GM12874 (cell line): ENCODE data around the gene MTFR1L.

Source experiments
- TF ChIP-seq, protein P1 (sequence below): IDR thresholded peaks from 2 replicates; pipeline ENCODE4 v1.5.1; 2011; ENCODE audit warnings: low read depth, mild to moderate bottlenecking, control low read depth, low read length, moderate library complexity; ENCODE audit not compliant: insufficient read depth

Gene MTFR1L

DNA sequence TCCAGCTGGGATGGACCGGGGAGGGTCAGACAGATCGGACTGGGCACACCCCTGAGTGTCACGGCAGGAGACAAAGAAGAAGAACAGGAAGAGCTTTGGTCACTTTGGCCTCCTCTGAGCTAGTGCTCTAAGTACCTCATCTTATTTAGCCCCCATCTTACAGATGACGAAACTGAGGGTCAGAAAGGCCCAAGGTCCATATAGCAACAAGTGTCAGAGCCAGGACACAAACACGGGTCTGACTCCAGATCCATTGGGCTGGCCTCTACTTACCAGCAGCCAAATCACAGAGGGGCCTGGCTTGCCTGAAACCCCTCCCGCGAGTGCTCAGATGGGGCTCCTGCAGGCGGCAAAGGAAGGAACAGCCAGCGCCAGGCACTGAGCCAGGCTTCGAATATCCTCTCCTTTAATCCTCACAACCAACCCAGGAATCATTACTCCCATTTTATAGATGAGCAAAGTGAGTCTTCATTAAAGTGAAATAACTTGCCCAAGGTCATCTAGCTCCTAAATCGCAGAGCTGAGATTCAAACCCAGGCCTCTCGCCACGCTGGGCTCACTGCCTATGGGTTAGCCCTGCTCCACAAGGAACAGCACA, 45.4 kb upstream of the MTFR1L start:
- TF ChIP-seq, protein P1, sequence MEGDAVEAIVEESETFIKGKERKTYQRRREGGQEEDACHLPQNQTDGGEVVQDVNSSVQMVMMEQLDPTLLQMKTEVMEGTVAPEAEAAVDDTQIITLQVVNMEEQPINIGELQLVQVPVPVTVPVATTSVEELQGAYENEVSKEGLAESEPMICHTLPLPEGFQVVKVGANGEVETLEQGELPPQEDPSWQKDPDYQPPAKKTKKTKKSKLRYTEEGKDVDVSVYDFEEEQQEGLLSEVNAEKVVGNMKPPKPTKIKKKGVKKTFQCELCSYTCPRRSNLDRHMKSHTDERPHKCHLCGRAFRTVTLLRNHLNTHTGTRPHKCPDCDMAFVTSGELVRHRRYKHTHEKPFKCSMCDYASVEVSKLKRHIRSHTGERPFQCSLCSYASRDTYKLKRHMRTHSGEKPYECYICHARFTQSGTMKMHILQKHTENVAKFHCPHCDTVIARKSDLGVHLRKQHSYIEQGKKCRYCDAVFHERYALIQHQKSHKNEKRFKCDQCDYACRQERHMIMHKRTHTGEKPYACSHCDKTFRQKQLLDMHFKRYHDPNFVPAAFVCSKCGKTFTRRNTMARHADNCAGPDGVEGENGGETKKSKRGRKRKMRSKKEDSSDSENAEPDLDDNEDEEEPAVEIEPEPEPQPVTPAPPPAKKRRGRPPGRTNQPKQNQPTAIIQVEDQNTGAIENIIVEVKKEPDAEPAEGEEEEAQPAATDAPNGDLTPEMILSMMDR, result no peak

DNA sequence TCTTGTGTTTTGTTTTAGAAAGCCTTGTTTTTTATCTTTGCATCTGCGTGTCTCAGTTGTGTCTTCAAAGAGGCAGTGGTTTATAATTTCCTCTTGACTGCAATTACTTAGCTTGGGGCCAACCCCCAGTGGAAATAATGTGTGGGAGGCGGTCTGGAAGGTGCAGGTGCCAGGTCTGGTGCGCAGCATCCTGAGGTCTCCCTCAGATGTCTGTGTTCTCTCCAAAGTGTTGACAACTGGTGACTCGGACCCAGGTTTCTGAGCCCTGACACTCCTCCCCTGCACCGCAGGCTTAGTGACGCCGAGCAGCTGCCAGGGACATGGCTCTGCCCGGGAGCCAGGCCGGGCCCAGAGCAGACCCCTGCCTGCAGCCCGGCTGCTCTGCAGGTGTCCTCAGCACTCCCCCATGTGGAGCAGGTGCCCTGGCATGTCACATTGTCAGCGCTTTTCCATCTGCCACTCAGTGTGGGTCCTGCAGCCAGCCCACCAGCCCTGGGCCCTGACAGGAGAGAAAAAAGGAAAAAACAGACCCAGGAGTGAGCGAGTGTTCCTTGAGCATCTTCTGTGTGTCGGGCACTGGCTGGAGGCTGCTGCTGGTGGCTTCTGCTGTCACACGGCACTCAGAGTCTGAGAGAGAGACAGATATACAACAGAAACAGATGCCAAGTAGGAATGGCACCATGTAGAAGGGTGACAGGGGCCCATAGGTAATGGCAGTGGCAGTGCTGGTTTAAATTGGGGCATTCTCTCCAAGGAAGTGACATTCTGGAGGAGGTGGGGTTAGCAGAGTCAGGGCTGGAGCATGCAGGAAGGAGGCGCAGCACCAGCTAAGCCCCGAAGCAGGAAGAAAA, 44.6 kb upstream of the MTFR1L start:
- TF ChIP-seq, protein P1, result no peak

DNA sequence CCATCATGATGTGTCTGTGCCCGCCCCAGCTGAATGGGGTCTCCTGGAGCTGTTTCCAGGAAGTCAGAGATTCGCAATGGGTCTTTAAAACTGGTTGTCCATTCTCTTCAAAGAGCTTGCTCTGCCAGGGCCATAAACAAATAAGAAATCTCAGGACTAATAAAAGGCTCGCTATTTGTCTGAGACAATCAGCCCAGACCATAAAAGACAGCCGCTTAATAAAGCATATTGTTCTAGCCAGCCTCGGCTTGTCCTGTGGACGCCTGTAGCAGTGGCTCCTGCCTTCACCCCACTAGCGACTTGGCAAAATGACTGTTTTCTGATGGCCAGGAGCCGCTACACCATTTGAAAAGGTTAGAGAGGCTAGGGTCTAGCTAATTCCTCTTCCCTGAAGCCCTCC, 40.4 kb upstream of the MTFR1L start:
- TF ChIP-seq, protein P1, result no peak

DNA sequence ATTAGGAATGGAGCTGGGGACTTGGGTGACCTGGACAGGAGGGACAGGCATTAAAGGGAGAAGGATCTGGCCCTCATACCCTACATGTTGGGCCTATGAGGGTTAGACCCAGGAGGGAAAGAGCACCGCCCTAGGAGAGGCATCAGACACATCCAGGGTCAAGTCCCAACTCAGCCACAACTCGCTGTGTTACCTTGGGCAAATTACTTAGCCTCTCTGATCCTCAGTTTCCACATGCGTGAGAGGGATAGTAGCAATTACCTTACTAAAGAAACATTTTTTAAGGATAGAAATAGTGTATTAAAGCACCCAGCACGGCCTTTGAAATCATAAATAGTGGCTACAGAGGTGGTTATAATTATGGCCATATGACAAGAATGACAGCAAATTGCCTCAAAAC, 39.9 kb upstream of the MTFR1L start:
- TF ChIP-seq, protein P1, result no peak

DNA sequence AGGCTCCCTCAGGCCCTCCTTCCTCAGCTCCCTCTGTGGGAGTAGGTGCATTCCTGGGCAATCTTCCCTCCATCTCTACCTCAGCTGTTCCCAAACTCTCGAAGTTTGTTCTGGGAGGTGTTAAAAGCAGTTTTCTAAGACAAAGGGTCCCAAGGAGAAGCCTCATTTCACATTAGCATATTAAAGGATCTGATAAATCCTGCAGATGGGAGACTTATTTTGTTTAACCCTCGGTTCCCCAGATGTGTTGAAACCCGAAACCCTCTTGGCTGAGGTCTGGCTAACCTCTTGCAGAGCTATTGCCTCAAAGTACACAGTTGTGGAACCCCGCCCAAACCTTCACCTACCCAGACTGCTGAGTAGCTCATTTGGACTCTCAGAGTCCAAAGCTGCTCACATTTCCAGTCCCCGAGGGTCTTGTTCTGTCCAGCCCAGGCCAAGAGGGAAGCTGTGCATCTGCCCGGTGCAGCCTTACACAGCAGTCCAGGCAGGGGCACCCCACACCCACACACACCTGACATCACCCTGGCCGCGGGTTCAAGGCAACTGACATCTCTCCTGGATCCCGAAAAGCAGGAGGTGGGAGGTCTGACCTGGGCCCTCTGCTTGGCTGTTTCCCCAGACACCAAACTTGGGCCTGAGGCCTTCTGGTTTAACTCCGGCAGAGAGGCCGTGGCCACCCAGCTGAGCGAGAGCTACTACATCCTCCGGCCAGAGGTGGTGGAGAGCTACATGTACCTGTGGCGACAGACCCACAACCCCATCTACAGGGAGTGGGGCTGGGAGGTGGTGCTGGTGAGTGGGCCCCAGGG, 39.2 kb upstream of the MTFR1L start:
- TF ChIP-seq, protein P1, result no peak

DNA sequence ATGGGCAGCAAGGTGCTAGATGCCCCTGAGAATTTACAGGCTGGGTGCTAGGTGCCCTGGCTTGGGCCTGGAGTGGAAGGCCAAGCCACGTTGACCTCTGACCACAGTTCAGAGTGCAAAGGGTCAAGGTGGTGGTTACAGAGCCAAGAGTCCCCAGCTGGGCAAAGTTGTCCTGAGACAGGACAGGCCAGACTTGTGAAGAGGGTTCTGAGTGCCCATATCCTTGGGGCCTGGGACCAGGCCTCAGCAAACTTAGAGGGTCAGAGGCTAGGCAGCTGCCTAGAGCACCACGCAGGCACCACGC, 38.7 kb upstream of the MTFR1L start:
- TF ChIP-seq, protein P1, result no peak

DNA sequence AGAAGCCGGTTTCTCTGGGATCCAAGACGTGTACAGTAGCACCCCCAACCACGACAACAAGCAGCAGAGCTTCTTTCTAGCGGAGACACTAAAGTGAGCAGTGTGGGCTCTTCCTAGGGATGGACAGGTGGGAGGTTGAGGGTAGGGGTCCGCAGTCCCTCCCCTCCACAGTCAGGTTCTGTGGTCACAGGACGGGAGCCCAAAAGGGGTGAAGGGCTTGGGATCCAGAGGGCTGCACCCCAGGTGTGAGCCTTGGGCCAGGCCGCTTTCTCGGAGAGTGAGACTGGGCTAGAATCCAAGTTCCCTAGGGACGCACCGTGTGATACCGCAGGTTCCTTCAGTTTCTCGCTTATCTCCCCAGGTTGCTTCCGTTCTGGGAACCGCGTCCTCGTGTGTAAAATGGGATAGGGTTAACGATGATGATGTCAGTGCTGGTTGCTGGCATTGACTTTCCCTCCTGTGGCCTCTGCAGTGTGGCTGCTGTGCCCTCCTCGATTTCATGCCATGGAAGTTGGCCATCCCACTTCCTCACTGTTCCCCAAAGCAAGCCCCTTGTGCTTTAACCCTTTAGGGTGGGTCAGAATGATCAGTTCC, 37.0 kb upstream of the MTFR1L start:
- TF ChIP-seq, protein P1, result no peak
